Stimulated activated CD4-positive, alpha-beta T cell treated with anti-CD3 and anti-CD28 coated beads, TNF-alpha, amount 100 ng/mL, for 4 hours (primary cell): ENCODE measurements around the gene ZNF19.

Source experiments
- DNase-seq, 3 experiments: peaks; one replicate each; pipeline ENCODE4 v3.0.0-alpha.2; 2020; ENCODE audit warnings: low read depth in 3 of 3

The ZNF19 gene

DNA sequence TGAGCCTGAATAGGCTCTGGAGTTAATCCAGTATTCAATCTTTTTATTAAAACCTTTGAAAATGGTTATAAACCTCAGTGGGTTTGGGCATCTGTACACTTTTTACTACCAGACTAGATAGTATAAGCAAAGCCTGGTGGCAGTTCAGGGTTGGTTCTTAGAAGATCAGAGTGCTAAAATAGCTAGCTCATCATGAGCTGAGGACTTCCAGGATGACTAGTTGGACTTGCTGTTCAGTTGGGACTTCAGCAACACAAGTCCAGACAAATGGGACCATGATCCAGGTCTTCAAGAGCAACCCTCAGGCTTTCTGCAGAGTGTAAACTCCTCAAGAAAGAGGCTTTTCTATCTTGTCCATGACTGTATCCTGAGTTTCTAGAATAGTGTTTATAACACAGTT lies 1.2 kb upstream of the ZNF19 start:
- DNase-seq: no peak

DNA sequence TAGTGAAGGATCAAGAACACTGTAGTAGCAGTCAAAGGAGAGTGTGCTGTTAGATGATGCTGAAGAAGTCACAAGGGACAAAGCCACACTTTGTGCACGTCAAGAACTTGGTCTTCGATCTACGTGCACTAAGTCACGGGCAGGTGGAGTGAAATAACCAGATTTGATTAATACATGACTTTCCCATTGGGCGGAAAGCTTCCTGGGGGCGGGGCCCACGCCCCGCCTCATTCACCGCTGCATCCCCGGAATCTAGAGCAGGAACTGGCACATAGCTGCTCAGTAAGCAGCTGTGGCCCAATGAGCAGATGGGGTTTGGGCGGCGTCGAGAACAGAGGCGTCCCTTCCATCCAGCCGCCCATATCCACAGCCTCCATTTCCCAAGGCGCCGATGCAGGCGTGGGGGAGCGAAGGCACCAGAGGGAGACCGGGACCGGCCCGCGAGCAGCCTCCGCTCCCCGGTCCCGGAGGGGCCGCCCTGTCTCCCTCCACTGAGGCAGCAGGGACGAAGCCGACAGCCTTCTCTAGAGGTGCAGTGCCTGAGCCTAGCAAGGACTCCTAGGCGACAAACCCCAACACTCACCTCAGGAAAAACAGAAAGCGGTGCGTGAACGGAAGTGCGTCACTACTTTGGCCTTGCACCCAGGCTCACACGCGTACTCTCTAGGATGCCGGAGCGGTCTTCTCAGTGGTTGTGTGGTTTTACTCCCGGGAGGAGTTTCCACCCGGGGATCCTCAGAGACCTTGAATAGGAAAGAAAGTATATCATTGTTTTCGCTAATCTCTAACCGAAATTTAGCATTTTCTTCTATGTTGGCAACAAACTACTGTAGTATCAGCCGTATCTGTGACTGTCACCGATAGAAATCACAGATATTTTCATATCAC lies 4.9 kb downstream of the ZNF19 start:
- DNase-seq: peak; percentile 25 to 67 (median 60)

DNA sequence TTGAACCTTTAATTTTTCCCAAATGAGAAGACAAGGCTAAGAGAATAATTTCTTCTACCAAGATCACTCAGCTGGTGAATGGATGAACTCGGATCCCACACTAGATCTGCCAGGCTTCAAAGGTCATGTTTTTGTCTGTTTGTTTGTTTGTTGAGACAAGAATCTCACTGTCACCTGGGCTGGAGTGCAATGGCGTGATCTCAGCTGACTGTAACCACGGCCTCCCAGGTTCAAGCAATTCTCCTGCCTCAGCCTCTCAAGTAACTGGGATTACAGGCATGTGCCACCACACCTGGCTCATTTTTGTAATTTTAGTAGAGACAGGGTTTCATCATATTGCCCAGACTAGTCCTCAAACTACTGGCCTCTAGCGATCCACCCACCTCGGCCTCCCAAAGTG lies 6.6 kb downstream of the ZNF19 start:
- DNase-seq: no peak

DNA sequence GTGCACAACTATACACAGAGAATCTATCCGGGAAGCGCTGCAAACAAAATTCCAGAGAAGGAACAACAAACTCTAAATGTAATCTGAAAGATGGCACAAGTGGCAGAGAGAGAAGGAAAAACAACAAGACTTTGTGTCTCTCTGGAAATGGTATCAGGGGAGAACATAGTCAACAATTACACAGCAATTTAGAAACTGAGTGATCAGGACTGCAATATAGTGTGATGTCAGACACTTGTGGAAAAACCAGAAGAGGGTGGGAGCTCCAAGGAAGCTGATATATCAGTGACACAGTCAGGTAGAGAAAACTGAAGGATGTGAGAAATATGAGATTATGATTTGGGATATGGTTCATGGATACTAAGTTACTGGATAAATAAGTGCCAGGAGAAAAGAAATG lies 8.2 kb downstream of the ZNF19 start:
- DNase-seq: no peak

DNA sequence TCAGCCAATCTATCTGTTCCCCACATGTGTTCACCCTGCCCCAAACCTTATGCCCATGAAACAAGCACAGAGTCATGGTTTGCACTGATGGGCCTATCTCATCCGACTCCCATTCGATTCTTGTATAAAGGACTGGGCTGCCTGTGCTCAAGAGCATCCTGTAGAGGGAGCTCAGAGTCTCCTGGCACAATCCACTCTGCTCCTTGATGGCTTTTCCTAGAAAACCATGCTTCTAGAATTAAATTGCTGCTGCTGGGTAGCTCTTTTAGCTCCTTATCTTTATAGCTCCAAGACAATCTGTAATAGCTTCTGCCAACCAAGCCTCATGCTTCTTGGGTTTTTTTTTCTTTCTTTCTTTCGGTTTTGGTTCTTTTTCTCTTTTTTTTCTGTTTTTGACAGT lies 9.7 kb downstream of the ZNF19 start:
- no peak for DNase-seq

DNA sequence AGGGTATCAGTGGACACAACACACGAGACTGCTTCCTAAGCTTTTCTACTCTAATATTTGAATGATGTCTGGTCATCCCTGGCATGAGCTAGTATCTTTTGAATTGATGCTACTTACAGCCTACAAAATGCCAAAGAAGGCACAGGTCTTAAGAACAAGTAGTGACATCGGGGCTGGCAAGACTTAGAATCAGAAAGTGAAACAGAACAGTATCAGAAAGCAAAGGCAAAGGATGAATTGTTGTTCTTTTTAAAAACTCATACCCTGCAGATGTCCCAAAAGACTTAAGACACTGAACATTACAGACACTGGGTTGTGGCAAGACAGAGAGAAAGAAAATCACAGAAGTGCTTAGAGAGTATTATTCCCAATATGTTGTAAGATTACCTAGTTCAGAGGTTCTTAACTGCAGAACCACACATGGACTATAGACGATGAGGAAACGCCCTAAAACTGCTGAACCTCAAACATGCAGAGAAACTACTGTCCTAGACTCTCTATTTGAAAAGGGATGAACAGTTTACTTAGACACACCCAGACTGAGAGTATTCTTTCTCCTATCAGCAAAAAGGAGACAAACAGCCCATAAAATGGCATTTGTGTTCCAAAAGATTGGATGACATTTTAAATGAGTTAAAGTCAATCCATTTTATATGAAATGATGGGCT lies 12.5 kb downstream of the ZNF19 start:
- DNase-seq: no peak

DNA sequence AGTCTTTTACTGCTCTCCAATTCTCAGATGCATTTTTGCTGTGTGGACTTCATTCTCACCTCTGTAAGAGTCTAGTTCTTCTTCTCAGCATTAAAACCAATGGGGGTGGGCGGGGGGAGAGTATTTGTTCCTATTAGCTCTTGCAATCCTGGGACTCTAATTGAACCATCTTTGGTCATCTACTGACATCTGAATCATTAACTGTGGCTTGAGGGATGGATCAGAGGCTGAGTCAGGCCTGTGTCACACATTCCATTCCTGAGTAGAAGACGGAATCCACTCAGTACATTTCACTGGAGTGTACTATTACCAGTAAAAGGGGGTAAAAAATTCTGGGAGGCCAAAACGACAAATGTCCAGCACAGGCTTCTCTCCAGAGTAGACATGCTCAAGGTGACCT lies 14.3 kb downstream of the ZNF19 start:
- no peak for DNase-seq

DNA sequence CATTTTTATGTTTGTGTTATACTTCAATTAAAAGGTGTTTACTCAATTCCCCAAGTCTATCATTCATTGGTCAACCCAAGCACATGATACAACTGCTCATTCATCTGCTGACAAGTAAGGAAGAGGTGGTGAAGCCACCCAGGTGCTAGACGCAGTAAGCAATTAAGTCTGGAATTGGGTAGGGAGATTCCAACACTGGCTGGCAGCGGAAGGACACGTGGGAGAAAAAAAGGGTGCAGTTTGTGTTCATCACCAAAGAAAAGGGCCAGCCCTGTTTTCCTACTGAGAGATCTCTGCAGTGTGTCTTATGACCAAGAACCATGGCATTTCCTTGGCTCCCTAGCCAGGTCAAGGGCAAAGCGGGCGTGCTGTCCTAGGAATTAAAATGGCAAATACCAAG lies 15.2 kb downstream of the ZNF19 start:
- no peak for DNase-seq

DNA sequence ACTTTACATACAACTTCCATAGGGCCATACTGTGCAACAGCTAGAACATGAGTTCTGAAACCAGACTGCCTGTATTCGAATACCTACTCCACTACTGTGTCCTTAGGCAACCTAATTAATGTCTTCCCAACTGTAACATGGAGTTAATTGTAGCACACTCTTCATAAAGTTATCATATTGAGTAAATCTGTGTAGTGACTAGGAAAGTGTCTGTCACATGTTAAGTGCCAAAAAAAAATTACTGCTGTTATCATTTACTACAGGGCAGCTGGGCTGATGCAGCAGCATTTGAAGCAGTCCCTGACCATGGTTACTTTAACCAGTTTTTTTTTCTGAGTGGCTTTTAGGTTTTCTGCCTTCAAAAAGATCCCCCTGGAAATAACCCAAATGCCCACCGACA lies 16.2 kb downstream of the ZNF19 start:
- DNase-seq: no peak

DNA sequence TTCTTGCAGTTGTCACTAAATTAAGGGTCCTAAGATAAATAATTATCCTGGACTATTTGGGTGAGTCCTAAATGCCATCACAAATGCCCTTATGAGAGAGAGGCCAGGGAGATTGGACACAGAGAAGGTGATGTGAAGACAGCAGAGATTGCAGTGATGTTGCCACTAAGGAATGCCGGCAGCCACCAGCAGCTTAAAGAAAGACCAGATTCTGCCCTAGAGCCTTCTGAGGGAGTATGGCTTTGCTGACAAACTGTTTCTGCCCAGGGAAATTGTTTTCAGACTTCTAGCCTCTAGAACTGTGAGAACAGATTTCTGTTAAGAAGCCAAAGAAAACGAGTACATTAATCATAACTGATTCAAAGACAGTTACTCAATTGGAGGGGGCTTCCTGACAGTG lies 17.1 kb downstream of the ZNF19 start:
- DNase-seq: no peak

DNA sequence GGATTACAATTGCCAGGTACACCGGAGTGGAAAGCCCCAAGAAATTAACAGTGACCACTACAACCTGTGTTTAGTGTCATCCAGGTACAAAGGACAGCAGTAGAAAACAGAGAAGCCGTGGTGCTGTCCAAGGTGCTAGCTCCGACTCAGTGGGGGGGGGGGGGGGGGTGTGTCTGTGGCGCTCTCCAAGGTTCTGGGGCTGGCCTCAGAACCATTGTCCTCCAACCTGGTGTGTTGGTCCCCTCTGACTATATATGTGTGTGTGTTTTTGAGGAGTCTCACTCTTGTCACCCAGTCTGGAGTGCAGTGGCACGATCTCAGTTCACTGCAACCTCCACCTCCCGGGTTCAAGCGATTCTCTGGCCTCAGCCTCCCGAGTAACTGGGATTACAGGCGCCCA lies 21.3 kb downstream of the ZNF19 start:
- peak in 1 of 3 experiments; percentile 14 for DNase-seq

DNA sequence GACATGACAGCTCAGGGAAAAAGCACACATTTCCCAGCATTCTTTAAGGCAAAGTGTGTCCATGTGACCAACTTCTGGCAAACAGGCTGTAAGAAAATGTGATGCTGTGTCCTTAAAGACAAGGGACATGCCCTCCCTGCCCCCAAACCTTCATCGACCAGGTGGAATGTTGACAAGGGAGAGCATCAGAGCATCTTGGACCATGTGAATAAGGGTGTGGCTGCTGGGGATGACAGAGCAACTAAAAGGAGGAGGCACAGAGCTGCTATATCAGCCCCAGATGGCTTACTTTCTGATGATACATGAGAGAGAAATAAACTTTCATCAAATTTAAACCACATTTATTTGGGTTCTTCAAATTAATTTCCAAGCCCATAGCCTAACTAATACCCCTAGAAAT lies 24.9 kb downstream of the ZNF19 start:
- DNase-seq: no peak

DNA sequence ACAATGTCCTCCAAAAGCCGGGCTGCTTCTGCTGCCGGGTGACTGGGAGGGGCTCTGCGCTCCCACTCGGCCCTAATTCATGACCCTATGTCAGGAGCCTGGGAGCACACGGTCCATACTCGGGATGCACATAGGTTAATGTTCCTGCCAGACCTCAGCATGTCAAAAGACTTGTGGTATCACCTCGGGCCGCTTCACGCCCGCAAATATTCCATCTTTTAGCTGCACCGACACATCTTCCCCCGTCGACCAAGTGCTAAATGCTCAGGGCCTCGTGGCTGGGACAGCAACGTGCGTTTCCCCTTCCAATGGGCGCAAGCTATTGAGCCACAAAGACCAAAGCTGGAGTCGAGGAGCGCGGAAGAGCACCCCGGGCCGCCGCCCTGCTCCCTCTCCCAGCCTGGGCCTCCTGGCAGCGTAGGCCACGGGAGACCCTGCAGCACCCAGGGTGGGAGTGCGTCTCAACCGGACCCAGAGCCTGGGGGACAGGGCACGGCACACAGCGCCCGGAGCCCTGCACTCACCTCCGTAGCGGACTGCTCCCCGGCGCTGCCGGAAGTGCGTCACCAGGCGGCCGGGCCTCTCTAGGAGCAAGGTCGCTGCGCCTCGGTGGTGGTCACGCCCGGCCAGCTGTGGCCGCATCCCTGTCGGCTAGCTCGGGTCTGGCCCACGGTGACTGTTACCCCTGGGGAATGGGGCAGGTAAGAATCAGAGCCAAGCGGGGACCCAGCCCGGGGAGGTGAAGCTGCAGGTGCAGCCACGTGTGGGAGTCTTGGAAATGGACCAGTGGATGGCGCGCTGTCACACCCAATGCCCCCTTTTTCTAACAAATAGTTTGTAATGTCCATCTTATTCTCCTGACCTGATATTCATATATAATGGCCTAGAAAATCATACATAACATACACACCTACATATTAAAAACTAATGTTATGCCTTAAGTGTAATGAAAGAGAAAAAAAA lies 27.2 kb downstream of the ZNF19 start, which contains the start of gene ZNF23:
TSS of gene ZNF23 (minus strand) at position 562 of the 963 bp plus-strand sequence. CDS start 5,451 bp downstream, outside the sequence.
- DNase-seq: peak; percentile 57 to 67 (median 59)

DNA sequence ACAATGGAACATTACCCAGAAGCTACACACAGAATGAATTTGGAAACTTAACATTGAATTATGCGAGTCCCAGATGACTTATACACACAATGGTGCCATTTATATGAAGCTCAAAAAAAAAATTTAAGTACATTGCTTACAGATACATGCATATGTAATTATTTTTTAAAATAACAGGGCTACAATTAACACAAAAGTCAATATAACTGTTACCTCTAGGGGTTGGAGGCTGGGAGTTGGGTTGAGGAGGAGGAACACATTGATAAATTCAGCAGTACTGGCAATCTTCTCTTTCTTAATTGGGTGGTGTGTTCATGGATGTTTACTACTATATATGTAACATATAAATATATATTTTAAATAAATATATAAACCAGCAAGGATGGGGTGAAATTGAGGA lies 28.2 kb downstream of the ZNF19 start:
- no peak for DNase-seq

DNA sequence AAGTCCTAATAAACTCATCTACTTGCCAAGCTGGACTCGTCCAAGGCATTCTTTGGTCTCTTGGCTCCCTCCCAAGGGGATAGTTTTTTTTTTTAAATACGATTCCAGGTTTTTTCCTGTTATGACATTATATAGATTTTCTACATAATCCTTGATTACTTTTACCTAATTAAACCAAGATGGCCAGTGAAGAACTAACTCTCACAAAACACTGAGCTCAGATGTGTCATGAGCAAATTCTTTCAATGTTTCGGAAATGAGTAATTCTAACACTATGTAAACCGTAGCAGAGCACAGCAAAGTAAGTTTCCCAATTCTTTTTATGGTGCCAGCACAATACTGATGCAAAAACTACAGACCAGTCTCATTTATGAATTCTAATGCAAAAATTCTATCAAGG lies 28.9 kb downstream of the ZNF19 start:
- no peak for DNase-seq

DNA sequence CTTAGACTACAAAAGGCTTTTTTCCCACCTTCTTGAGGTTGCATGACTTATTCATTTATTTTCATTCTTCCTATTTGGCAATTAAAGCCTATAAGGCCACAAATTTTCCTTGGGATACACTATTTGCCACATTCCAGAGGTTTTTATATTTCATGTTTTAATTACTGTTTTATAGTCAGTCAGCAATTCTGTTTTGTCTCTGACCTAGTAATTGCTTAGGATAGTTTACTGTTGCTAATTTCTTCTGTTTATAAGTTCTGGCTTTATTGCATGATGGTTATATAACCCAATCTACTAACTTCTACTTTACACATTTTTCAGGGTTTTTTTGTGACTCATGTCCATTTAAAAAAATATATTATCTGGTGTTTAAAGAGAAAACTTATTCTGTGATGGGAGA lies 29.6 kb downstream of the ZNF19 start:
- DNase-seq: no peak

DNA sequence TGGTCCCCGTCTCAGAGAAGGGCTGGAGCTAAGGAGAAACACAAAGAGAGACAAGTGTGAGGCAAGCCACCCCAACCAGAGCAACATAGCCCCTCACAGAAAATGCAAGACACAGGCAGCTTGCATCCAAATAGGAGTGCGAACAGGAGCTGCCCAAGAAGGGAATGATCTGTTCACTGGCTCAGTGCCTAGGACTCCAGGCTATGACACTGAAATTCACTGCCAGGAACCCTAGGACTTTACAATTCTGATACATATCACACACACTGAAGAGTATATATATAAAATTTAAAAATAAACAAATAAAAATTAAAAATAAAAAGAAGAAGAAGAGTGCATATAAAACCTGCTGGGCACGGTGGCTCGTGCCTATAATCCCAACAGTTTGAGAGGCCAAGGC lies 32.3 kb downstream of the ZNF19 start:
- no peak for DNase-seq

DNA sequence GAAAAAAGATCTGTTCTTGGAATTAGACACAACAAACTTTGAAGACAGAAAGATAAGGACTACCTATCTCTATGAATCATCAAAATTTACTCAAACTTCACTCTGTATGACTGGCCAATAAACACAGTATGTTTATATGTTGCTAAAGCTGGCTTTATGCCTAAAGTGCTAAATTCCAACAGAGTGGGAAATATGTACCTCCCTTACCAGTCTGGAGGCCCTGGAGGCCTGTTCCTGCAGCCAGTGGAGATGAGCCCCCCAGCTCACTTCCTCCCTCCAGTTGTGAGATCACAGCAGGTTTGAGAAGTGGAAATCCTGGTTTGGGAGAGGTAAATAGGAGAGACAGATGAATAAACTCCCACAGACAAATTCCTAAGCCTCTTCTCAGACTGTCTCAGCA lies 36.1 kb downstream of the ZNF19 start:
- no peak for DNase-seq

DNA sequence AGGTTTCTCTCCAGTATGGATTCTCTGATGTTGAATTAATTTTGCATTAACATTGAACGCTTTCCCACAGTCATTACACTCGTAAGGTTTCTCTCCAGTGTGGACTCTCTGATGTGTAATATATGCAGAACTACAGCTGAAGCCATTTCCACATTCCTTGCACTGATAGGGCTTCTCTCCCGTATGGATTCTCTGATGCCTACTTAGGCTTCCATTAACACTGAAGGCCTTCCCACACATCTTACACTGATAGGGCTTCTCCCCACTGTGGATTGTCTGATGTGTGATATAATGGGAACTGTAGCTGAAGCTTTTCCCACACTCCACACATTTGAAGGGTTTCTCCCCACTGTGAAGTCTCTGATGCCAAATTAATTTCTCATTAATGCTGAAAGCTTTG lies 40.1 kb downstream of the ZNF19 start:
- no peak for DNase-seq

DNA sequence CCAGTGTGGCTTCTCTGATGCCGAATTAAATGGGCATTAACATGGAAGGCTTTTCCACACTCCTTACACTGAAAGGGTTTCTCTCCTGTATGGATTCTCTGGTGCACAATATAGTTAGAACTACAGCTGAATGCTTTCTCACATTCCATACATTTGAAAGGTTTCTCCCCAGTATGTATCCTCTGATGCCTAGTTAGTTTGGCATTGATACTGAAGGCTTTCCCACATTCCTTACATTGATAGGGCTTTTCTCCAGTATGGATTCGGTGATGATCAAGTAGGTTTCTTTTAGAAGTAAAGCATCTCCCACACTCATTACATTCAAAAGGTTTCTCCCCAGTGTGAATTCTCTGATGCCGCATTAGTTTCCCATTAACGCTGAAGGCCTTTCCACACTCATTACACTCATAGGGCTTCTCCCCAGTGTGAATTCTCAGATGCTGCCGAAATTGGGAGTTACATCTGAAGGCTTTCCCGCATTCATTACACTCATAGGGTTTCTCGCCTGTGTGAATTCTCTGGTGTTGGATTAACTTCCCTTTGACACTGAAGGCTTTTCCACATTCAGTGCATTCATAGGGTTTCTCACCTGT lies 40.8 kb downstream of the ZNF19 start:
- no peak for DNase-seq

DNA sequence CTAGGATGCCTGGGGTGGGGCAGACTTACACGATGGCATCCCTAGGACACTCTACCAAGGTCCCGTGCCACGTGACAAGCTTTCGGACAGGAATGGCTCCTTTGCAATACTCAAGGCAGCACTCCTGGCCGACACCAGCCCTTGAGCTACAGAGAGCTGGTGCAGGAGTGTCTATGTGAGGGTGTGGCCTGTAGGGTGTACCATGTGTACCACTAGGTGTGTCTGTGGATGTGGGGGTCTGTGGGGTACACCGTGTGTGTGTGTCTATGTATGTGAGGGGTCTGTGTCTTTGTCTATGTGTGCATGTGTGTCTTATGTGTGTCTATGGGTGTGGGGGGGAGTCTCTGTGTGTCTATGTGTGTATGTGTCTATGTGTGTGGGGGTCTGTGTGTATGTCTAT lies 45.4 kb downstream of the ZNF19 start:
- no peak for DNase-seq

DNA sequence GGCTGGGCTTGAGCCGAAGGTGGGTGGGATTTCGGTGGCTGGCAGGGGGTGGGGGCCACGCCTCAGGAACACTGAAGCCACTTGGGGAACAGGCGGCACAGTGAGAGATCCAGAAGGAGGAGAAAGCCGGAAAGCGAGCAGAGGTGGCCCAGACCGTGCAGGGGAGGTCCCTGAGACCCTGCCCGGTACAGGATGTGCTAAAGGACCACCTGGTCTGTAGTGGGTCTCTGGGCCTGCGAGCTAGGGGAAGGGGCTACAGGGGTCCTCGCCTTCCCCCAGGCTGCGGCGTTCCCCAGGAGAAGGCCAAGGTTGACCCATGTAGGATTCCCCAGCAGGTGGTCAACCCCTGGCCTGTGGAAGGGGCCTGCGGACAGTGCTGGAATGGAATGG lies 47.1 kb downstream of the ZNF19 start, which contains the start of gene TLE7:
TSS of gene TLE7 (minus strand) at position 4 of the 390 bp plus-strand sequence. CDS start 8,730 bp downstream, outside the sequence.
- DNase-seq: no peak
